ENCODE measurements around the gene KCTD13.
A peak's percentile ranks its signal among the peaks of the same experiment; 100 is the strongest.

KCTD13 gene

DNA sequence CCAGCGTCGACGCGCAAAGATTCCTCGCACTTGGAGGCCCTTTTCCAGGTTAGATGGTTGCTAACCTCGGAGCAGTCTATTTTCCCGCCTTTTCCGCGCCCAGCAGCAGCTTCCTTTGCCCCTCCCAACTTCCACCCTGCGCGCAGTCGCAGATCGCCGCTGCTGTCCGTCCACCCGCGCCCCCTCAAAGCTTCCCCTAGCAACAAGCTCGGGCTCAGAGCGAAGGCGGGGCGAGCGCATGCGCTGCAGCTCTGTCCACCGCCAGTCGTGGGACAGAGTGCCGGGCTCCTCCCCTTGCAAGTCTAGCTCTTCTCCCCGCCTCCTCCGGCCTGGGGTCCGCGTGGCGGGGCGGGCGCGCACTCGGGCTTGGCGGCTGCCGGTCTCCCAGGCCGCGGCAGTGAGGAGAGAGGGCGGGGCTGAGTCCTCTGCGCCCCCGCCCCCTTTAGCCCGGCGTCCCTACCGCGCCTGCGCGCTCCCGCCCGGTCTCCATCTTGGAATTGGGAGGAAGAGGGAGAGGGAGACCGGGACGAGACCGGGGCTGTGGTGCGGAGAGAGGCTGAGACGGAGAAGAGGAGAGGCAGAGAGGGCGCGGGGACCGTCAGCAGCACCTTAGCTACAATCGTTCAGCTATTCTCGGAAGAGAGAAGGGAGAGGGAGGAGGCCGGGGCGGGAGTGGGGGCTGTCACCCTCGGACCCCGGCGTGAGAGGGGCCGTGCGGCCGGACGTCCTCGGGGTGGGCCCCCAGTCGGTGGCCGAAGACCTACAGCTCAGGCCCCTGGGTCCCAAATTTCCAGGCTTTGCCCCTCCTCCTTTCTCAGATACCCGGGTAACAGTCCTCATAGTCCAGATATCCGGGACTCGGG lies 47.6 kb upstream of the KCTD13 start, which contains the start of gene TAOK2:
TAOK2 (plus strand) TSS at position 485 of the 863 bp plus-strand sequence. CDS start 3,905 bp downstream, outside the sequence.
- CTCF ChIA-PET, result interaction anchor here (0.6 to 3.2 kb wide), 10 partner anchors 11 to 163 kb away, joined by 3 to 13 read pairs (median 4); partner anchors contain the start of genes KCTD13 and TMEM219
- peaks cover 8% of the 10 kb centered on the region for H3K4me1 ChIP-seq (ENCODE audit: control insufficient read depth, insufficient read depth, low read length)
- POLR2A ChIA-PET, result interaction anchor here (0.5 to 5.4 kb wide), 36 partner anchors 9 to 677 kb away, joined by 3 to 58 read pairs (median 5); partner anchors contain the start of genes ASPHD1, HIRIP3, INO80E and KCTD13
- peak within 1 kb of the TSS; percentile 72 for H3K4me3 ChIP-seq (ENCODE audit: low read depth, low read length)
- H3K9me3 ChIP-seq (ENCODE audit: control insufficient read depth, insufficient read depth, low read depth, low read length), result no peaks in the 10 kb centered on the region
- peaks cover 0 to 57% of the 10 kb centered on the region in 2 experiments; a peak in 2 of 3 replicates for H3K36me3 ChIP-seq (ENCODE audit: control insufficient read depth in 2 of 2, insufficient read depth in 1 of 2, low read length in 2 of 2)
- peak within 1 kb of the TSS; percentile 76 for H3K27ac ChIP-seq (ENCODE audit: extremely low read depth, low read depth, low read length)
- peak; percentile 98 for TF ChIP-seq SP2 (tag by site-specific recombination; IDR thresholded peaks at IDR 0.05)
- TF ChIP-seq TSHZ1 (tag by site-specific recombination; IDR thresholded peaks at IDR 0.05; ENCODE audit: borderline replicate concordance), result no peak
- no peak for TF ChIP-seq ZNF621 (tag by site-specific recombination; IDR thresholded peaks at IDR 0.05)
- no peak for TF ChIP-seq ZNF266 (tag by site-specific recombination; IDR thresholded peaks at IDR 0.05; ENCODE audit: low read depth)
- TF ChIP-seq ZNF302 (tag by site-specific recombination; IDR thresholded peaks at IDR 0.05; ENCODE audit: low read depth), result no peak
- no peak for TF ChIP-seq PRDM6 (tag by site-specific recombination; IDR thresholded peaks at IDR 0.05)
- TF ChIP-seq ZNF394 (tag by site-specific recombination; IDR thresholded peaks at IDR 0.05; ENCODE audit: borderline replicate concordance), result peak; percentile 42; the same call in 1 of the 2 replicates
- peak; percentile 95 for TF ChIP-seq SP3 (tag by site-specific recombination; IDR thresholded peaks at IDR 0.05)
- no peak for TF ChIP-seq ZNF530 (tag by site-specific recombination; IDR thresholded peaks at IDR 0.05; ENCODE audit: low read depth)
- TF ChIP-seq ZNF157 (tag by site-specific recombination; IDR thresholded peaks at IDR 0.05), result no peak
- TF ChIP-seq, protein P1, sequence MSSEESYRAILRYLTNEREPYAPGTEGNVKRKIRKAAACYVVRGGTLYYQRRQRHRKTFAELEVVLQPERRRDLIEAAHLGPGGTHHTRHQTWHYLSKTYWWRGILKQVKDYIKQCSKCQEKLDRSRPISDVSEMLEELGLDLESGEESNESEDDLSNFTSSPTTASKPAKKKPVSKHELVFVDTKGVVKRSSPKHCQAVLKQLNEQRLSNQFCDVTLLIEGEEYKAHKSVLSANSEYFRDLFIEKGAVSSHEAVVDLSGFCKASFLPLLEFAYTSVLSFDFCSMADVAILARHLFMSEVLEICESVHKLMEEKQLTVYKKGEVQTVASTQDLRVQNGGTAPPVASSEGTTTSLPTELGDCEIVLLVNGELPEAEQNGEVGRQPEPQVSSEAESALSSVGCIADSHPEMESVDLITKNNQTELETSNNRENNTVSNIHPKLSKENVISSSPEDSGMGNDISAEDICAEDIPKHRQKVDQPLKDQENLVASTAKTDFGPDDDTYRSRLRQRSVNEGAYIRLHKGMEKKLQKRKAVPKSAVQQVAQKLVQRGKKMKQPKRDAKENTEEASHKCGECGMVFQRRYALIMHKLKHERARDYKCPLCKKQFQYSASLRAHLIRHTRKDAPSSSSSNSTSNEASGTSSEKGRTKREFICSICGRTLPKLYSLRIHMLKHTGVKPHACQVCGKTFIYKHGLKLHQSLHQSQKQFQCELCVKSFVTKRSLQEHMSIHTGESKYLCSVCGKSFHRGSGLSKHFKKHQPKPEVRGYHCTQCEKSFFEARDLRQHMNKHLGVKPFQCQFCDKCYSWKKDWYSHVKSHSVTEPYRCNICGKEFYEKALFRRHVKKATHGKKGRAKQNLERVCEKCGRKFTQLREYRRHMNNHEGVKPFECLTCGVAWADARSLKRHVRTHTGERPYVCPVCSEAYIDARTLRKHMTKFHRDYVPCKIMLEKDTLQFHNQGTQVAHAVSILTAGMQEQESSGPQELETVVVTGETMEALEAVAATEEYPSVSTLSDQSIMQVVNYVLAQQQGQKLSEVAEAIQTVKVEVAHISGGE (tag by site-specific recombination; conservative IDR thresholded peaks at IDR 0.05; ENCODE audit: low read depth), result no peak; the same call in 1 of the 2 replicates
- TF ChIP-seq RBAK (tag by site-specific recombination; IDR thresholded peaks at IDR 0.05), result no peak
- TF ChIP-seq ZNF223 (tag by site-specific recombination; IDR thresholded peaks at IDR 0.05), result no peak
- TF ChIP-seq ZNF624 (tag by site-specific recombination; IDR thresholded peaks at IDR 0.05), result no peak
- TF ChIP-seq ZSCAN23 (tag by site-specific recombination; IDR thresholded peaks at IDR 0.05), result 0 out of 2 replicates have a peak, but pooled peaks have one; percentile 50
- peak; percentile 14; the same call in 1 of the 2 replicates for TF ChIP-seq ZSCAN30 (tag by site-specific recombination; IDR thresholded peaks at IDR 0.05)
- peak; percentile 99 for TF ChIP-seq IKZF3 (tag by site-specific recombination; IDR thresholded peaks at IDR 0.05)
- TF ChIP-seq ZNF660 (tag by site-specific recombination; IDR thresholded peaks at IDR 0.05), result no peak; the same call in 1 of the 2 replicates
- TF ChIP-seq ZNF658 (tag by site-specific recombination; IDR thresholded peaks at IDR 0.05), result no peak
- TF ChIP-seq ZBTB21 (tag by site-specific recombination; IDR thresholded peaks at IDR 0.05), result no peak; the same call in 1 of the 2 replicates
- no peak for TF ChIP-seq ZSCAN18 (tag by site-specific recombination; IDR thresholded peaks at IDR 0.05)
- TF ChIP-seq MYNN (tag by site-specific recombination; IDR thresholded peaks at IDR 0.05; ENCODE audit: borderline replicate concordance), result no peak
- peak; percentile 88 for TF ChIP-seq GLIS2 (tag by site-specific recombination; IDR thresholded peaks at IDR 0.05)
- TF ChIP-seq, protein P2, sequence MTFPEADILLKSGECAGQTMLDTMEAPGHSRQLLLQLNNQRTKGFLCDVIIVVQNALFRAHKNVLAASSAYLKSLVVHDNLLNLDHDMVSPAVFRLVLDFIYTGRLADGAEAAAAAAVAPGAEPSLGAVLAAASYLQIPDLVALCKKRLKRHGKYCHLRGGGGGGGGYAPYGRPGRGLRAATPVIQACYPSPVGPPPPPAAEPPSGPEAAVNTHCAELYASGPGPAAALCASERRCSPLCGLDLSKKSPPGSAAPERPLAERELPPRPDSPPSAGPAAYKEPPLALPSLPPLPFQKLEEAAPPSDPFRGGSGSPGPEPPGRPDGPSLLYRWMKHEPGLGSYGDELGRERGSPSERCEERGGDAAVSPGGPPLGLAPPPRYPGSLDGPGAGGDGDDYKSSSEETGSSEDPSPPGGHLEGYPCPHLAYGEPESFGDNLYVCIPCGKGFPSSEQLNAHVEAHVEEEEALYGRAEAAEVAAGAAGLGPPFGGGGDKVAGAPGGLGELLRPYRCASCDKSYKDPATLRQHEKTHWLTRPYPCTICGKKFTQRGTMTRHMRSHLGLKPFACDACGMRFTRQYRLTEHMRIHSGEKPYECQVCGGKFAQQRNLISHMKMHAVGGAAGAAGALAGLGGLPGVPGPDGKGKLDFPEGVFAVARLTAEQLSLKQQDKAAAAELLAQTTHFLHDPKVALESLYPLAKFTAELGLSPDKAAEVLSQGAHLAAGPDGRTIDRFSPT (tag by site-specific recombination; IDR thresholded peaks at IDR 0.05), result no peak
